Measurements from ENCODE around the gene HAPLN1. TPM values are rescaled to one million over a fixed set of nuclear protein-coding genes. Genes with fewer than 3 reads are reported as not detected.

Gene HAPLN1
- total and polyA plus RNA-seq, 2 of the 8 experiments (the other 6 are each of a cell fraction or from before 2014, with no cell fraction given) = 0.56 to 2.1 TPM

GRCh38 chr5:83641946-83642345 is 78.7 kb downstream of the HAPLN1 start:
- Histone ChIP-seq H2BK15ac (ENCODE audit: low read length) (no peak overlapping the region), H3K36me3 (ENCODE audit: control insufficient read depth in 2 of 4, insufficient read depth in 4 of 4, low read length in 3 of 4) (no peaks in the 10 kb centered on the region), H4K91ac (replicated peaks; ENCODE audit: insufficient read length, low read length) (no peak overlapping the region), H3K18ac (ENCODE audit: extremely low read depth, low read length) (no peak overlapping the region), H4K8ac (ENCODE audit: extremely low read depth, insufficient read depth, low read length) (no peak overlapping the region), H2AFZ (ENCODE audit: low read length) (no peak overlapping the region), H3K4me2 (ENCODE audit: insufficient read depth in 1 of 2, low read depth in 2 of 2, low read length in 2 of 2) (no peak overlapping the region), H2AK5ac (ENCODE audit: low read depth, low read length) (no peak overlapping the region), H3K79me2 (ENCODE audit: control insufficient read depth in 1 of 2, insufficient read depth in 2 of 2, low read length in 2 of 2) (no peaks in the 10 kb centered on the region), H3K9ac (replicated peaks in 1 of 4; ENCODE audit: extremely low read depth in 1 of 4, low read depth in 3 of 4, low read length in 3 of 4) (no peak overlapping the region), H3K79me1 (ENCODE audit: low read depth, low read length) (no peaks in the 10 kb centered on the region), H2BK120ac (replicated peaks; ENCODE audit: low read depth, low read length) (no peak overlapping the region), H3K23me2 (ENCODE audit: low read depth, low read length) (no peaks in the 10 kb centered on the region), H3K9me3 (ENCODE audit: insufficient read depth in 2 of 2, low read depth in 1 of 2, low read length in 1 of 2) (no peaks in the 10 kb centered on the region), H3K27ac (ENCODE audit: low read depth, low read length) (no peak overlapping the region), H3K4me3 (ENCODE audit: extremely low read depth in 1 of 4, insufficient read depth in 2 of 4, low read depth in 3 of 4, low read length in 4 of 4) (no peak overlapping the region), H3K27me3 (replicated peaks in 1 of 4; ENCODE audit: control insufficient read depth in 3 of 4, extremely low read depth in 1 of 4, insufficient read depth in 3 of 4, low read length in 3 of 4) (no peaks in the 10 kb centered on the region), H2BK12ac (ENCODE audit: low read depth, low read length) (no peak overlapping the region), H2BK5ac (ENCODE audit: low read depth, low read length) (no peak overlapping the region), H2BK20ac (ENCODE audit: low read length) (no peak overlapping the region), H3K14ac (ENCODE audit: insufficient read length) (no peak overlapping the region), H4K20me1 (replicated peaks in 1 of 2; ENCODE audit: control insufficient read depth in 1 of 2, insufficient read depth in 2 of 2, low read length in 2 of 2) (no peaks in the 10 kb centered on the region), H3K56ac (replicated peaks; ENCODE audit: insufficient read length, low read depth, low read length) (no peak overlapping the region), H3K4me1 (replicated peaks in 1 of 4; ENCODE audit: control insufficient read depth in 3 of 4, insufficient read depth in 4 of 4, low read length in 3 of 4) (peaks cover 0 to 5% (median 0%) of the 10 kb centered on the region in 4 experiments; a peak in 2 of 7 replicates), H4K5ac (ENCODE audit: insufficient read length, low read depth, low read length) (no peak overlapping the region), H3K4ac (replicated peaks; ENCODE audit: insufficient read length, low read depth, low read length) (no peak overlapping the region), H3K23ac (ENCODE audit: insufficient read length) (no peak overlapping the region)
- WGBS, 2 experiments (ENCODE audit: extremely low coverage in 1 of 2, insufficient coverage in 1 of 2, insufficient read length in 1 of 2, insufficient replicate concordance in 2 of 2, low coverage in 1 of 2, low lambda C conversion rate in 2 of 2, missing lambda C conversion rate in 1 of 2) = 90% methylated on average over 3 of the region's 3 CpGs; no CpG with 5 or more reads in 1 of the 2 experiments
- DNase-seq (ENCODE audit: low read depth in 1 of 2, low spot score in 2 of 2) (no peak), FAIRE-seq (no peak)
- CTCF ChIA-PET (ENCODE audit: partially characterized antibody) = interaction anchor here (0.6 kb wide), 1 partner anchor 24 kb away, joined by 3 read pairs; no protein-coding TSS in a partner anchor
- POLR2A ChIA-PET (ENCODE audit: partially characterized antibody) = no interaction called here
- TF ChIP-seq SRF (IDR thresholded peaks at IDR 0.05; ENCODE audit: low read depth, low read length) (no peak), SP4 (IDR thresholded peaks at IDR 0.05; ENCODE audit: low read length) (no peak), TAF7 (optimal IDR thresholded peaks at IDR 0.05; ENCODE audit: borderline replicate concordance, low read depth, low read length) (no peak), CTCF (IDR thresholded peaks at IDR 0.05; ENCODE audit: control extremely low read depth in 1 of 3, insufficient read depth in 1 of 3, low read depth in 1 of 3, low read length in 3 of 3) (no peak), RXRA (IDR thresholded peaks at IDR 0.05; ENCODE audit: insufficient read depth, low read depth, low read length) (no peak), BRCA1 (IDR thresholded peaks at IDR 0.05; ENCODE audit: low read depth, low read length) (no peak), NANOG (IDR thresholded peaks at IDR 0.05; ENCODE audit: insufficient read depth, low read depth, low read length, poor library complexity, severe bottlenecking) (no peak), GABPA (IDR thresholded peaks at IDR 0.05; ENCODE audit: borderline replicate concordance, insufficient read depth, low read length) (no peak), CREB1 (IDR thresholded peaks at IDR 0.05) (no peak), POU5F1 (IDR thresholded peaks at IDR 0.05; ENCODE audit: low read depth, low read length) (no peak), BCL11A (IDR thresholded peaks at IDR 0.05; ENCODE audit: low read depth in 2 of 2, low read length in 2 of 2) (no peak)
